OCI-LY3 (cell line): ENCODE results near the gene UAP1L1.

Source experiments
- CTCF ChIP-seq: fragments of 200-600, 300-600 bp; sonication (generic); IDR thresholded peaks from 2 replicates; pipeline ENCODE4 v1.5.1; 2014; ENCODE audit warnings: antibody characterized with exemption, low read length, low read depth
- EZH2phosphoT487 ChIP-seq: fragments of 200-600 bp; shearing (Covaris generic); IDR thresholded peaks from 2 replicates; pipeline ENCODE4 v1.6.1; 2018; ENCODE audit warnings: antibody characterized with exemption, mixed run types, low read depth

- TF ChIP-seq CTCF (no peak), EZH2phosphoT487 (no peak)
Observed at GRCh38 chr9:137064880-137065164, 12.5 kb upstream of the UAP1L1 start.
